ENCODE measurements around the gene BMPR1B. TPM values are rescaled to one million over a fixed set of nuclear protein-coding genes. Genes with fewer than 3 reads are reported as not detected.

Gene BMPR1B
- total RNA-seq, 4 donors from 2014 or later: 0.46 to 1.3 (median 0.88) TPM

- intact Hi-C loops (cut with DNase I; ENCODE audit: low total_unique reads): no loop called here
- WGBS, 2 donors: 88 to 91% methylated on average over 2 of the region's 2 CpGs
- no peak overlapping the region for H3K4me3 ChIP-seq (ENCODE audit: low read depth, poor library complexity, severe bottlenecking)
- TF ChIP-seq POLR2A (IDR thresholded peaks at IDR 0.05): no peak
- TF ChIP-seq, protein P1, sequence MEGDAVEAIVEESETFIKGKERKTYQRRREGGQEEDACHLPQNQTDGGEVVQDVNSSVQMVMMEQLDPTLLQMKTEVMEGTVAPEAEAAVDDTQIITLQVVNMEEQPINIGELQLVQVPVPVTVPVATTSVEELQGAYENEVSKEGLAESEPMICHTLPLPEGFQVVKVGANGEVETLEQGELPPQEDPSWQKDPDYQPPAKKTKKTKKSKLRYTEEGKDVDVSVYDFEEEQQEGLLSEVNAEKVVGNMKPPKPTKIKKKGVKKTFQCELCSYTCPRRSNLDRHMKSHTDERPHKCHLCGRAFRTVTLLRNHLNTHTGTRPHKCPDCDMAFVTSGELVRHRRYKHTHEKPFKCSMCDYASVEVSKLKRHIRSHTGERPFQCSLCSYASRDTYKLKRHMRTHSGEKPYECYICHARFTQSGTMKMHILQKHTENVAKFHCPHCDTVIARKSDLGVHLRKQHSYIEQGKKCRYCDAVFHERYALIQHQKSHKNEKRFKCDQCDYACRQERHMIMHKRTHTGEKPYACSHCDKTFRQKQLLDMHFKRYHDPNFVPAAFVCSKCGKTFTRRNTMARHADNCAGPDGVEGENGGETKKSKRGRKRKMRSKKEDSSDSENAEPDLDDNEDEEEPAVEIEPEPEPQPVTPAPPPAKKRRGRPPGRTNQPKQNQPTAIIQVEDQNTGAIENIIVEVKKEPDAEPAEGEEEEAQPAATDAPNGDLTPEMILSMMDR (IDR thresholded peaks at IDR 0.05): no peak
- DNase-seq (ENCODE audit: low spot score in 2 of 2): no peak
Measured at GRCh38 chr4:94722270-94722669, 35.5 kb upstream of the BMPR1B start.

- DNase-seq (ENCODE audit: low spot score in 2 of 2): no peak
- WGBS, 2 donors: 32 to 39% methylated on average over 2 of the region's 2 CpGs
- intact Hi-C loops (cut with DNase I; ENCODE audit: low total_unique reads): no loop called here
- no peak overlapping the region for H3K4me3 ChIP-seq (ENCODE audit: low read depth, poor library complexity, severe bottlenecking)
- TF ChIP-seq, protein P1 (IDR thresholded peaks at IDR 0.05): no peak
- no peak for TF ChIP-seq POLR2A (IDR thresholded peaks at IDR 0.05)
Measured at GRCh38 chr4:94722748-94723147, 35.0 kb upstream of the BMPR1B start.

DNA sequence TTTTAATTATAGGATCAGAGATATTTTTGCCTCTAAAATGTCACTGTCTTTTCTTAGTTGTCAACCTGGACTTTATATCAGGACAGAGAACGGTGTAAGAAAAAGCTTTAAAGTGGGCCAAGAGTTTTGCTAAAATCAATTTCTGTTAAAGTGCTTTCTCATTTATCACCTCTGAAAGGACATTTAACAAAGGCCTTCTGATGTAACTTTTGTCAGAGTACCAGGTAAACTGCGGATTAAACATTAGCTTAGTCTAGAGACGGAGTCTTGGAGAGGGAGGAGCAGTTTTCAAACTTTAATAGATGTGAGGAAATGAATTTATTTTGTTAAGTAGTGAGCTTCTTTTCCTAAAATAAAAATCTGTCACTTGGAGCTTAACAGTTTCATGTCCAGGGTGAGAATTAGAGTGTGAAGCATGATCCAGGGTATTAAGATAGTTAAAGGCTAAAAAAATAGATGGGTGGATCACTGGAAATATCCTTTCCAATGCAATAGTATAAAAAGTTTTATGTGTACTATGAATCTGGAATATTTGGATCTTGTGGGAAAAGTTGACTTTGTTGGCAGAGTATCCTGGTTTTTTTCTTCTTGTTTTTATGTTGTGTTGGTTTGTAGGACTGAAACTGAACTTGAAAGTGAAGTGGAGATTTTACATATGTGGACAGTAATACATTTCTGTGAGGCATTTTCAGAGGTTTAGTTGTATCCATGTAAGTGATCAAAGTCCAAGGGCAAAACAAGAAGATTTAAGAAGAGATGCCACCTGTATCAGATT lies 33.6 kb upstream of the BMPR1B start:
- no peak overlapping the region for H3K4me3 ChIP-seq (ENCODE audit: low read depth, poor library complexity, severe bottlenecking)
- DNase-seq (ENCODE audit: low spot score in 2 of 2): no peak
- TF ChIP-seq, protein P1 (IDR thresholded peaks at IDR 0.05): no peak
- TF ChIP-seq POLR2A (IDR thresholded peaks at IDR 0.05): no peak
- WGBS, 2 donors: 81 to 88% methylated on average over 3 of the region's 3 CpGs
- intact Hi-C loops (cut with DNase I; ENCODE audit: low total_unique reads): no loop called here

DNA sequence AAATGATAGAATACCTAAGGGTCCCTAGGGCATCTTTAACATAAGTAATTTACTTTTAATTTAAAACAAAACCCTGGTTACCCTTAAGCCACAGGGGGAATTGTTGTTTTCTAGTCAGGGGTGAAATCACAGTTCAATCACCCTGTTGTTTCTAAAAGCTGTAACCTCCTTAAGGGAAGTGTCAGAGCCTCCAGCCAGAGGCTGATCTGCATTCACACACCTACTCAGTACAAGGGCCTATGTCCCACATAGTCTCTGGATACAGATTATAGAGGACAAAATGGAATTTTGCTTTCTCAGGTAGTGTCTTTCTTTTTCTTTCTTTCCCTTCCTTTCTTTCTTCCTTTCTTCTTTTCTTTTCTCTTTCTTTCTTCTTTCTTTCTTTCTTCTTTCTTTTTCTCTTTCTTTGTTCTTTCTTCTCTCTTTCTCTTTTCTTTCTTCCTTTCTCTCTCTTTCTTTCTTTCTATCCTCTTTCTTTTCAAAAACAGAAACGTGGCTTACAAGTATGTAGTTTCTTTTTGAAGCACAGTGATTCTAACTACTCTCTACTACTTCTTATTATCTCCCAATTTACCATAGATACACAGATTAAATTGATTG lies 31.1 kb upstream of the BMPR1B start:
- TF ChIP-seq, protein P1 (IDR thresholded peaks at IDR 0.05): no peak
- no peak for TF ChIP-seq POLR2A (IDR thresholded peaks at IDR 0.05)
- DNase-seq (ENCODE audit: low spot score in 2 of 2): peak in 1 of 2 donors; percentile 6
- H3K4me3 ChIP-seq (ENCODE audit: low read depth, poor library complexity, severe bottlenecking): no peak overlapping the region
- intact Hi-C loops (cut with DNase I; ENCODE audit: low total_unique reads): no loop called here
- 42 to 60% methylated on average over 1 of the region's 1 CpG for WGBS, 2 donors

- DNase-seq (ENCODE audit: low spot score in 2 of 2): no peak
- WGBS, 2 donors: 68 to 72% methylated on average over 7 of the region's 7 CpGs
- intact Hi-C loops (cut with DNase I; ENCODE audit: low total_unique reads): no loop called here
- no peak overlapping the region for H3K4me3 ChIP-seq (ENCODE audit: low read depth, poor library complexity, severe bottlenecking)
- TF ChIP-seq POLR2A (IDR thresholded peaks at IDR 0.05): no peak
- TF ChIP-seq, protein P1 (IDR thresholded peaks at IDR 0.05): no peak
Measured at GRCh38 chr4:94728056-94728766, 29.5 kb upstream of the BMPR1B start.

Measured in lower leg skin (tissue), 4 donors.